Osteoblast (primary cell): ENCODE measurements around the gene RP2. TPM values are rescaled to one million over a fixed set of nuclear protein-coding genes. Genes with fewer than 3 reads are reported as not detected.
A peak's percentile ranks its signal among the peaks of the same experiment; 100 is the strongest.

Experiments used
- DNase-seq: peaks from one replicate; pipeline ENCODE4 v3.0.0; 2011; ENCODE audit warnings: low spot score, mixed read lengths; ENCODE audit not compliant: insufficient read length; ENCODE audit errors: missing footprints
- H2AFZ ChIP-seq: 2 replicates; pipeline ENCODE4 v1.6.0; 2011; ENCODE audit warnings: mild to moderate bottlenecking, low read length
- H3K27ac ChIP-seq: 2 replicates; pipeline ENCODE4 v1.5.1; 2011; ENCODE audit warnings: mild to moderate bottlenecking, low read depth, low read length, moderate library complexity
- H3K27me3 ChIP-seq: 2 replicates; pipeline ENCODE4 v1.6.0; 2012; ENCODE audit warnings: mild to moderate bottlenecking, control low read depth, inconsistent platforms, low read length, moderate library complexity; ENCODE audit not compliant: insufficient read depth
- H3K36me3 ChIP-seq: 2 replicates; pipeline ENCODE4 v1.5.1; 2011; ENCODE audit warnings: mild to moderate bottlenecking, low read length, control low read depth, moderate library complexity; ENCODE audit not compliant: insufficient read depth
- H3K4me1 ChIP-seq: 2 replicates; pipeline ENCODE4 v1.5.1; 2011; ENCODE audit warnings: mild to moderate bottlenecking, low read length, control low read depth, moderate library complexity; ENCODE audit not compliant: insufficient read depth
- H3K4me2 ChIP-seq: 2 replicates; pipeline ENCODE4 v1.6.0; 2011; ENCODE audit warnings: mild to moderate bottlenecking, low read length; ENCODE audit not compliant: insufficient read depth
- H3K4me3 ChIP-seq: fragments of 200-600 bp; sonication (generic); 3 replicates; pipeline ENCODE4 v1.5.1; 2012; ENCODE audit warnings: mild to moderate bottlenecking, low read length, inconsistent platforms; ENCODE audit not compliant: insufficient read depth
- H3K79me2 ChIP-seq: 2 replicates; pipeline ENCODE4 v1.6.0; 2012; ENCODE audit warnings: mild to moderate bottlenecking, low read length, control low read depth, inconsistent platforms; ENCODE audit not compliant: insufficient read depth
- H3K9me3 ChIP-seq: 2 replicates; pipeline ENCODE4 v1.5.1; 2011; ENCODE audit warnings: low read depth, low read length, control low read depth
- H4K20me1 ChIP-seq: 2 replicates; pipeline ENCODE4 v1.6.0; 2012; ENCODE audit warnings: mild to moderate bottlenecking, low read length, control low read depth; ENCODE audit not compliant: insufficient read depth
- total RNA-seq: library from RNA; depleted of rRNA; stranded (reverse); fragments of >200 nt; gene quantifications from 2 replicates; pipeline ENCODE4 v1.2.3, GENCODE V29; 2012
- TF ChIP-seq, protein P1 (sequence below): IDR thresholded peaks from 2 replicates; pipeline ENCODE4 v1.5.1; 2011; ENCODE audit warnings: mild to moderate bottlenecking, low read depth, low read length, moderate library complexity; ENCODE audit errors: extremely low read depth

RP2 gene
- total RNA-seq, 1 donor, result 19.5 TPM

GRCh38 chrX:46865281-46865680, 28.4 kb downstream of the RP2 start:
- Histone ChIP-seq H3K4me3 (no peak overlapping the region), H3K4me1 (no peaks in the 10 kb centered on the region)

DNA sequence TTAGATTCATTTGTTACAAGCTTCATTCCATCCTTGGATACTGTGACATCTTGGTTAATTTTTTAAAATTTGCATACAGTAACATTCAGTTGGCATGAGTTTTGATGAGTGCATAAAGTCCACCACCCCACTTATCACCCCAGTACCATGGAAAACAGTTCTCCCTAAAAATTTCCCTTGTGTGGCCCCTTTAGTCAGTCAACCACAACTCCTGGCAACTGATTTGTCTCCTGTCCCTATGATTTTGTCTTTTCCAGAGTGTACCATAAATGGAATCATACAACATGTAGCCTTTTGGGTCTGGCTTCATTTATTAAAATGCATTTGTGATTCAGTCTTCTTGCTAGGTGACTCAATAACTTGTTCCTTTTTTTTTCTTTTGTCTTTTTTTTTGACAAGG, 29.9 kb downstream of the RP2 start:
- H3K27ac ChIP-seq, result no peak overlapping the region
- H3K27me3 ChIP-seq, result no peaks in the 10 kb centered on the region
- TF ChIP-seq, protein P1, sequence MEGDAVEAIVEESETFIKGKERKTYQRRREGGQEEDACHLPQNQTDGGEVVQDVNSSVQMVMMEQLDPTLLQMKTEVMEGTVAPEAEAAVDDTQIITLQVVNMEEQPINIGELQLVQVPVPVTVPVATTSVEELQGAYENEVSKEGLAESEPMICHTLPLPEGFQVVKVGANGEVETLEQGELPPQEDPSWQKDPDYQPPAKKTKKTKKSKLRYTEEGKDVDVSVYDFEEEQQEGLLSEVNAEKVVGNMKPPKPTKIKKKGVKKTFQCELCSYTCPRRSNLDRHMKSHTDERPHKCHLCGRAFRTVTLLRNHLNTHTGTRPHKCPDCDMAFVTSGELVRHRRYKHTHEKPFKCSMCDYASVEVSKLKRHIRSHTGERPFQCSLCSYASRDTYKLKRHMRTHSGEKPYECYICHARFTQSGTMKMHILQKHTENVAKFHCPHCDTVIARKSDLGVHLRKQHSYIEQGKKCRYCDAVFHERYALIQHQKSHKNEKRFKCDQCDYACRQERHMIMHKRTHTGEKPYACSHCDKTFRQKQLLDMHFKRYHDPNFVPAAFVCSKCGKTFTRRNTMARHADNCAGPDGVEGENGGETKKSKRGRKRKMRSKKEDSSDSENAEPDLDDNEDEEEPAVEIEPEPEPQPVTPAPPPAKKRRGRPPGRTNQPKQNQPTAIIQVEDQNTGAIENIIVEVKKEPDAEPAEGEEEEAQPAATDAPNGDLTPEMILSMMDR, result no peak
- H3K4me1 ChIP-seq, result no peaks in the 10 kb centered on the region
- H3K4me3 ChIP-seq, result no peak overlapping the region
- H3K79me2 ChIP-seq, result peaks cover 11% of the 10 kb centered on the region
- H4K20me1 ChIP-seq, result no peaks in the 10 kb centered on the region
- no peak for DNase-seq
- no peak overlapping the region for H2AFZ ChIP-seq
- no peaks in the 10 kb centered on the region for H3K9me3 ChIP-seq
- H3K36me3 ChIP-seq, result no peaks in the 10 kb centered on the region
- no peak overlapping the region for H3K4me2 ChIP-seq

More at GRCh38 chrX:46865281-46865680, 28.4 kb downstream of the RP2 start:
- Histone ChIP-seq H3K9me3 (no peaks in the 10 kb centered on the region), H3K36me3 (no peaks in the 10 kb centered on the region), H3K79me2 (peaks cover 7% of the 10 kb centered on the region), H3K27ac (peak overlapping the region; percentile 59), H3K27me3 (no peaks in the 10 kb centered on the region), H2AFZ (no peak overlapping the region), H3K4me2 (no peak overlapping the region), H4K20me1 (no peaks in the 10 kb centered on the region)
- TF ChIP-seq, protein P1, result no peak
- DNase-seq, result no peak

DNA sequence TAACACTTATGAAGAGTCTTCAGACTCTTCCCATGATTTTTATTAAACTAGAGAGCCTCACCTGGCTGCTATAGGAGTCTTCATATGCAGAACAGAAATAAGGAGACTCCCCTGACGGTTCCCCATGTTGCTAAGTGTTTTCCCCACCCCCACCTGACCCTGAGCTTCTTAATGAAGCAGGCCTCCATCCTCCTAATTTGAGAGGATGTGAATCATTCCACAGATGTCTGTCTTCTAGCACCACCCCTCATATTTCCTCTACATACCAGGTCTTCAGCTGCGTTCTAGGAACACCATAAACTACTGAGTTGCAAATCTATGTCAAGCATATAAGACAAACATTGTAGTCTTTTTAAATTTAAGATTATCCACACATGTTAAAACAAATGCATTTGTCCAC, 36.9 kb downstream of the RP2 start:
- no peaks in the 10 kb centered on the region for H3K27me3 ChIP-seq
- no peak overlapping the region for H3K4me2 ChIP-seq
- H3K4me3 ChIP-seq, result no peak overlapping the region
- TF ChIP-seq, protein P1, result no peak
- no peak for DNase-seq
- H3K4me1 ChIP-seq, result no peaks in the 10 kb centered on the region
- H3K36me3 ChIP-seq, result no peaks in the 10 kb centered on the region
- H4K20me1 ChIP-seq, result peaks cover 3% of the 10 kb centered on the region
- peaks cover 4% of the 10 kb centered on the region for H3K79me2 ChIP-seq
- no peak overlapping the region for H3K27ac ChIP-seq
- no peak overlapping the region for H2AFZ ChIP-seq
- no peaks in the 10 kb centered on the region for H3K9me3 ChIP-seq

GRCh38 chrX:46876901-46877300, 40.1 kb downstream of the RP2 start:
- TF ChIP-seq, protein P1, result no peak
- H3K27ac ChIP-seq, result no peak overlapping the region
- no peak overlapping the region for H3K4me2 ChIP-seq
- peaks cover 3% of the 10 kb centered on the region for H4K20me1 ChIP-seq
- no peak for DNase-seq
- H3K4me3 ChIP-seq, result no peak overlapping the region
- no peak overlapping the region for H2AFZ ChIP-seq
- no peaks in the 10 kb centered on the region for H3K9me3 ChIP-seq
- no peaks in the 10 kb centered on the region for H3K36me3 ChIP-seq
- no peaks in the 10 kb centered on the region for H3K4me1 ChIP-seq
- no peaks in the 10 kb centered on the region for H3K79me2 ChIP-seq
- H3K27me3 ChIP-seq, result peaks cover 2% of the 10 kb centered on the region
